BLaER1 (cell line): ENCODE data around the gene NUPR2.
"Not testable (repeated sequence)": the region's sequence is repeated elsewhere in the genome, so short reads cannot be mapped to it uniquely, and the experiment has no call there.

Source experiments
- H3K27ac ChIP-seq: shearing (Covaris generic); formaldehyde crosslinking; 2 replicates; pipeline ENCODE4 v1.8.1; 2022
- H3K27me3 ChIP-seq: shearing (Covaris generic); formaldehyde crosslinking; 2 replicates; pipeline ENCODE4 v1.8.1; 2022
- H3K36me3 ChIP-seq: shearing (Covaris generic); formaldehyde crosslinking; 2 replicates; pipeline ENCODE4 v1.8.1; 2022
- H3K4me1 ChIP-seq: shearing (Covaris generic); formaldehyde crosslinking; 2 replicates; pipeline ENCODE4 v1.8.1; 2022
- H3K4me2 ChIP-seq: shearing (Covaris generic); formaldehyde crosslinking; 2 replicates; pipeline ENCODE4 v1.8.1; 2022
- H3K4me3 ChIP-seq: shearing (Covaris generic); formaldehyde crosslinking; 2 replicates; pipeline ENCODE4 v1.8.1; 2022
- H3K9ac ChIP-seq: shearing (Covaris generic); formaldehyde crosslinking; 2 replicates; pipeline ENCODE4 v1.8.1; 2022
- H3K9me3 ChIP-seq: shearing (Covaris generic); formaldehyde crosslinking; 2 replicates; pipeline ENCODE4 v1.8.1; 2022
- H4K20me1 ChIP-seq: shearing (Covaris generic); formaldehyde crosslinking; 2 replicates; pipeline ENCODE4 v1.8.1; 2022
- Cebpa-rat ChIP-seq: shearing (Covaris generic); IDR thresholded peaks from 2 replicates; pipeline ENCODE4 v1.8.1; 2022

The NUPR2 gene

DNA sequence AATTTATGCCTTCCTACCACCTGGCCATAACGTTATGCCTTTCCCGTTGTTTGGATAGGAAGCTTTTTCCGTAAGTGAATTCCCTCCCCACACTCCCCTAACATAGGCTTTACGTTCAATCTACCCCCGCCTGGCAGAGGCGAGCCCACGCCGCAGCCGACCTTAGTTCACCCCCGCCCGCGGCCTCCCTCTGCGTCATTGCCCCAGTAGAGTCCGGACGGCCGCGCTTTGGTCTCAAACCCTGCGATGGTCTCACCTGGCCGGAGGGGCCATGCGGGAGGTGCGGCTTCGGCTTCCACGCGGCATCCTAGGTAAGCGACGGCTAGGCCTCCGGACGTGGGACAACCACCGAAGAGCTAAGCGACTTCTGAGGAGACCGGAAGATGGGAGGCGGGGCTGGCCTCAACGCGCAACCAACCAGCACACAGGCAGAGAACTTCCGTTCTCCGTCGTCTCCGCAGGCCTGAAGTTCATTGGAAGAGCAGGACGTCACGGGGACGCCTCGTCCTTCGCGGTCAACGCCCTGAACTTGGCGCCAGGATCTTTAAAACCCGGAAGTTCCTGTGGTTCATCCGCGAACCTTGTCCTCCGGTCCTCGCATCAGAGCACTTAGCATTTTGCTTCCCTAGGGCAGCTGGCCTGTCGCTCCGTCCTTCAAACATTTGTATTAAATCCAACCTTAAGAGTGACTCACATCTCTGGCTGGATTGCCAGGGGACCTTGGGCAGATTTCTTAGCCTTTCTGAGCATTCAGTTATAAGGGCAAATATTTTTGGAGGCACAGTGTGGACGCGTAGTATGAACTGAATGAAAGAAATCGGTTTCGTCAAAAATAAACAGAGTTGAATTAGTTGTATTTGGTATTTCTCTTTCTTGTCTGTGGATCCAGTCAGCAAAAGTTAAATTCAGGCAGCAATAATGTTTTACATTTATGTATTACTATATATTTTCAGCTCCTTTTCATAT, 9.8 kb downstream of the NUPR2 start, which contains the start of gene CHCHD2:
Gene CHCHD2, minus strand, starts transcription at position 369 of the 966 bp plus-strand sequence. Its CDS starts 63 bp downstream, at position 306.
- H3K4me2 ChIP-seq = peak within 1 kb of the TSS; percentile 92
- H3K27ac ChIP-seq = peak within 1 kb of the TSS; percentile 93
- TF ChIP-seq Cebpa-rat = no peak
- peaks cover 37% of the 10 kb centered on the region for H3K36me3 ChIP-seq
- H3K9ac ChIP-seq = peak within 1 kb of the TSS; percentile 92
- H3K27me3 ChIP-seq = no peaks in the 10 kb centered on the region
- H3K9me3 ChIP-seq = peaks cover 16% of the 10 kb centered on the region
- H3K4me3 ChIP-seq = peak within 1 kb of the TSS; percentile 94
- H3K4me1 ChIP-seq = peaks cover 30% of the 10 kb centered on the region
- H4K20me1 ChIP-seq = peaks cover 48% of the 10 kb centered on the region

DNA sequence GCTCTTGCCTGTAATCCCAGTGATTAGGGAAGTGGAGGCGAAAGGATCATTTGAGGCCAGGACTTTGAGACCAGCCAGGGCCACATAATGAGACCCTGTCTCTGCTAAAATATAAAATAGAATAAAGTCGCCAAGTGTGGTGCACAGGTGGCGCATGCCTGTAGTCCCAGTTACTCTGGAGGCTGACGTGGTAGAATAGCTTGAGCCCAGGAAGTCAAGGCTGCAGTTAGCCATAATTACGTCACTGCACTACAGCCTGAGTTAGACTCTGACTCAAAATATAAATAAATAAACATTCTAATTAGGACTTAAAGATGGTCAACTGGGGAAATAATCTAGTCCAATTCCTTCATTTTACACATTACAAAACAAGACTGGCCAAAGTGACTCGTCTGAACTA, 10.7 kb downstream of the NUPR2 start:
- TF ChIP-seq Cebpa-rat = no peak
- H3K9me3 ChIP-seq = peaks cover 16% of the 10 kb centered on the region
- peaks cover 30% of the 10 kb centered on the region for H3K4me1 ChIP-seq
- peak overlapping the region; percentile 94 for H3K4me3 ChIP-seq
- no peaks in the 10 kb centered on the region for H3K27me3 ChIP-seq
- H3K4me2 ChIP-seq = peak overlapping the region; percentile 92
- H4K20me1 ChIP-seq = peaks cover 57% of the 10 kb centered on the region
- H3K36me3 ChIP-seq = peaks cover 46% of the 10 kb centered on the region
- peak overlapping the region; percentile 92 for H3K9ac ChIP-seq
- peak overlapping the region; percentile 93 for H3K27ac ChIP-seq

DNA sequence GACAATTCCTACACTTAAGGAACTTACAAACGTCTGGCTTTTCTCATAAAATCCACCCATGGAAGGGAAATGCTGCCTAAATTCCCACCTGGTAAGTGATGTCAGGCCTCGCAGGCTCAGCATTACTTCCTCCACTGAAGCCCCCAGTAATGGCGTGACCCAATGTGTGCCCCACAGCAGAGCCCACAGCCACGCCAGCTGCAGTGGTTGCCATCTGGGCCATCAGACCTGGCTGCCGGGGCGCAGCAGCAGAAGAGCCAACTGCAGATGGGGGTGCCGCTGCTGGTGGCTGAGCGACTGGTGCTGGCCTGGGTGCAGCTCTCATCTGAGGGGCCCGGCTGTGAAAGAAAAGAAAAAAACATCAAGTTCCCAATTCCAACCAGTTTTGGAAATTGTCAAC, 12.1 kb downstream of the NUPR2 start:
- not testable (repeated sequence) for H3K4me3 ChIP-seq, H3K27ac ChIP-seq, H3K27me3 ChIP-seq, H3K9ac ChIP-seq
- peaks cover 30% of the 10 kb centered on the region for H3K4me1 ChIP-seq
- H4K20me1 ChIP-seq = peaks cover 67% of the 10 kb centered on the region
- peaks cover 59% of the 10 kb centered on the region for H3K36me3 ChIP-seq
- H3K9me3 ChIP-seq = peaks cover 16% of the 10 kb centered on the region
- peak overlapping the region; percentile 26 for H3K4me2 ChIP-seq

DNA sequence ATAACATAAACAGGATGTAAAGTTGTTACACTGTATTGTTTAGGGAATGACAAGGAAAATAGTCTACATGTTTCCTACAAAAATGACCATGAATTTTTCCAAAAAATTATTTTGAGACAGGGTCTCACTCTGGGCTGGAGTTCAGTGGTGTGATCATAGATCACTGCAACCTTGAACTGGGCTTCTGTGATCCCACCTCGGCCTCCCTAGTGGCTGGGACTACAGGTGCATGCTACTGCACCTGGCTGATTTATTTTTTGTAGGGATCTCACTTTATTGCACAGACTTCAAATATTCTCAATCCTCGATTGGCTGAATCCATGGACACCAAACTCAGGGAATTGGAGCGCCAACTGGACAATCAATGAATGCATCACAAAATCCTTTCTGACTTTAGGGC, 16.6 kb downstream of the NUPR2 start:
- H3K36me3 ChIP-seq = peaks cover 87% of the 10 kb centered on the region
- H3K9ac ChIP-seq = no peak overlapping the region
- H3K4me3 ChIP-seq = no peak overlapping the region
- H3K4me2 ChIP-seq = no peak overlapping the region
- no peaks in the 10 kb centered on the region for H3K27me3 ChIP-seq
- TF ChIP-seq Cebpa-rat = no peak
- no peaks in the 10 kb centered on the region for H3K9me3 ChIP-seq
- peaks cover 60% of the 10 kb centered on the region for H4K20me1 ChIP-seq
- no peak overlapping the region for H3K27ac ChIP-seq
- H3K4me1 ChIP-seq = peaks cover 10% of the 10 kb centered on the region

DNA sequence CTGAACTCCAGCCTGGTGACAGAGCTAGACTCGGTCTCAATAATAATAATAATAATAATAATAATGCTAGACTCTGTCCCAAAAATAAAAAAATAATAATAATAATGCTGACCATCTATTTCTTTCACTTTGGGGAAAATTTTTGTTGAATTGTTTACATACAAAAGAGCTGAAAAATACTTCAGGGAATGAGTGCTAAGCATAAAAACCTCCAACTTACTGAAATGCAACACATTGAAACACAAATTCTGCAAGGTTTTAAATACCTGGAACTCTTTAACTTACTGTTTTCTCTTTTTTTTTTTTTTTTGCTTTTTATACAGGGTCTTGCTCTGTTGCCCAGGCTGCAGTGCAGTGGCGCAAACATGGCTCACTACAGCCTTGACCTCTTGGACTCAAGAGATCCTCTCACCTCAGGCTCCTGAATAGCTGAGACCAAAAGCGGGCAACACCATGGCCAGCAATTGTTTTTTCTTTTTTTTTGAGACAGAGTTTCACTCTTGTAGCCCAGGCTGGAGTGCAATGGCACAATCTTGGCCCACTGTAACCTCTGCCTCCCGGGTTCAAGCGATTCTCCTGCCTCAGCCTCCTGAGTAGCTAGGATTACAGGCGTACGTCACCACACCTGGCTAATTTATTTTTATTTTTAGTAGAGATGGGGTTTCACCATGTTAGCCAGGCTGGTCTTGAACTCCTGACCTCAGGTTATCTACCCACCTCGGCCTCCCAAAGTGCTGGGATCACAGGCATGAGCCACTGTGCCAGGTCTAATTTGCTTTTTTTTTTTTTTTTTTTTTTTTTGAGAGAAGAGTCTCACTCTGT, 17.8 kb downstream of the NUPR2 start:
- not testable (repeated sequence) for H3K27ac ChIP-seq, H3K9ac ChIP-seq, H3K9me3 ChIP-seq, H3K4me1 ChIP-seq, H3K27me3 ChIP-seq, H3K4me3 ChIP-seq, H3K4me2 ChIP-seq
- Histone ChIP-seq H4K20me1 (peaks cover 47% of the 10 kb centered on the region), H3K36me3 (peaks cover 75% of the 10 kb centered on the region)

DNA sequence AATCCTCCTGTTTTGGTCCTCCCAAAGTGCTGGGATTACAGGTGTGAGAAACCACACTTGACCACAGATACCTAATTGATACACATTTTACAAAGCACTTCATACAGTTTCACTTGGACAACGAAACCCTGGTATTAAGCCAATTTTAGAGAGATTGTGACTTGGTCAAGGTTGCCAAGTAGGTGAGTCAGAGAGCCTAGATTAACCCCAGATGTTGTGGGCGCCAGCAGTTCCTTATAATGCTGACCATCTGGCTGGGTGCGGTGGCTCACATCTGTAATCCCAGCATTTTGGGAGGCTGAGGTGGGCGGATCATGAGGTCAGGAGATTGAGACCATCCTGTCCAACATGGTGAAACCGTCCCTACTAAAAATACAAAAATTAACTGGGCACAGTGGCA, 18.5 kb downstream of the NUPR2 start:
- Histone ChIP-seq H4K20me1 (peaks cover 40% of the 10 kb centered on the region), H3K9me3 (no peaks in the 10 kb centered on the region), H3K36me3 (peaks cover 68% of the 10 kb centered on the region), H3K4me1 (peaks cover 8% of the 10 kb centered on the region), H3K27me3 (no peaks in the 10 kb centered on the region), H3K9ac (no peak overlapping the region), H3K4me2 (no peak overlapping the region), H3K4me3 (no peak overlapping the region), H3K27ac (no peak overlapping the region)
- TF ChIP-seq Cebpa-rat = no peak

GRCh38 chr7:56092789-56093531, 23.3 kb downstream of the NUPR2 start, which contains the start of gene PHKG1:
TSS of gene PHKG1 (minus strand) at chr7:56092952. CDS start at chr7:56088941, 4,011 bp downstream.
- Histone ChIP-seq H3K9me3 (no peaks in the 10 kb centered on the region), H4K20me1 (no peaks in the 10 kb centered on the region), H3K4me2 (peak within 1 kb of the TSS; percentile 43), H3K27ac (peak within 1 kb of the TSS; percentile 55), H3K36me3 (peaks cover 51% of the 10 kb centered on the region), H3K9ac (0 out of 2 replicates have a peak within 1 kb of the TSS, but pooled peaks have one; percentile 6), H3K4me3 (no peak within 1 kb of the TSS), H3K27me3 (no peaks in the 10 kb centered on the region), H3K4me1 (peaks cover 36% of the 10 kb centered on the region)
- TF ChIP-seq Cebpa-rat = no peak

DNA sequence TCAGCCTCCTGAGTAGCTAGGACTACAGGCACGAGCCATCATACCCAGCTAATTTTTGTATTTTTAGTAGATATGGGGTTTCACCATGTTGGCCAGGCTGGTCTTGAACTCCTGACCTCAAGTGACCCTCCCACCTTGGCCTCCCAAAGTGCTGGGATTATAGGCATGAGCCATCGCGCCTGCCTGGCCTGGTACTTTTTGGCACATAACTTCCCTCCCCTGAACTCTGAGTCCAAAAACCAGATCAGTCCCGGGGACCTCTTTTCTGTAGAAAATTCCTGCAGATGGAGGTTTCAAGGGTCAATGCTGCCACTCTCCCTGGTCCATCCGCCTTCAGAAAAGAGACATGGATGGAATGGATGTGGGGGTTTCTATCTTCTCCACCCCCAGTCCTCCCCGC, 23.8 kb downstream of the NUPR2 start:
- not testable (repeated sequence) for H3K9me3 ChIP-seq, H4K20me1 ChIP-seq, H3K27me3 ChIP-seq, H3K4me3 ChIP-seq
- 0 out of 2 replicates have a peak overlapping the region, but pooled peaks have one; percentile 6 for H3K9ac ChIP-seq
- H3K4me1 ChIP-seq = peaks cover 36% of the 10 kb centered on the region
- H3K4me2 ChIP-seq = peak overlapping the region; percentile 43
- H3K27ac ChIP-seq = peak overlapping the region; percentile 55; the same call in 1 of the 2 replicates
- H3K36me3 ChIP-seq = peaks cover 49% of the 10 kb centered on the region

DNA sequence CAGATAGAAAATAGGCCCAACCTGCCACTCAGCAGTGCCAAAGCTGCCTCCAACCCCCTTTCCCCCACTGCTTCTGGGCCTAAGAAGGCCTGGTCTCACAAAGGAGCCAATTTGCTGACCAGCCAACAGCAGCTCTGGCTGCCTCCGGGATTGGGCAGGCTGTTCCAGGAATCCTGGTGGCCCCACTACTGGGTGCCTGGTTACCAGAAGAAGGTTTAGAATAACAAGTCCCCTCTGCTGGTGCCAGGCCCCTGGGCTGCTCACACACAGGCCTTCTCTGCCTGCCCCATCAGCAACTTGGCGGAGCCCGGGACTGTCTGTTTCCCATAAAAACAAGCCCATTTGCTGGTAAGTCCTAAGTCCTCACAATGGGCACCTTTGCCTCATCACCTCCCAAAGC, 24.6 kb downstream of the NUPR2 start:
- peaks cover 36% of the 10 kb centered on the region for H3K4me1 ChIP-seq
- H3K9ac ChIP-seq = no peak overlapping the region
- no peak overlapping the region for H3K4me3 ChIP-seq
- H3K4me2 ChIP-seq = no peak overlapping the region
- no peaks in the 10 kb centered on the region for H3K27me3 ChIP-seq
- peaks cover 49% of the 10 kb centered on the region for H3K36me3 ChIP-seq
- H3K9me3 ChIP-seq = no peaks in the 10 kb centered on the region
- peak overlapping the region; percentile 18; the same call in 1 of the 2 replicates for H3K27ac ChIP-seq
- TF ChIP-seq Cebpa-rat = no peak
- no peaks in the 10 kb centered on the region for H4K20me1 ChIP-seq
